ENCODE data around the gene IDH1. TPM values are rescaled to one million over a fixed set of nuclear protein-coding genes. Genes with fewer than 3 reads are reported as not detected.

The IDH1 gene
- total RNA-seq, result 105 and 109 TPM in 2 replicates

DNA sequence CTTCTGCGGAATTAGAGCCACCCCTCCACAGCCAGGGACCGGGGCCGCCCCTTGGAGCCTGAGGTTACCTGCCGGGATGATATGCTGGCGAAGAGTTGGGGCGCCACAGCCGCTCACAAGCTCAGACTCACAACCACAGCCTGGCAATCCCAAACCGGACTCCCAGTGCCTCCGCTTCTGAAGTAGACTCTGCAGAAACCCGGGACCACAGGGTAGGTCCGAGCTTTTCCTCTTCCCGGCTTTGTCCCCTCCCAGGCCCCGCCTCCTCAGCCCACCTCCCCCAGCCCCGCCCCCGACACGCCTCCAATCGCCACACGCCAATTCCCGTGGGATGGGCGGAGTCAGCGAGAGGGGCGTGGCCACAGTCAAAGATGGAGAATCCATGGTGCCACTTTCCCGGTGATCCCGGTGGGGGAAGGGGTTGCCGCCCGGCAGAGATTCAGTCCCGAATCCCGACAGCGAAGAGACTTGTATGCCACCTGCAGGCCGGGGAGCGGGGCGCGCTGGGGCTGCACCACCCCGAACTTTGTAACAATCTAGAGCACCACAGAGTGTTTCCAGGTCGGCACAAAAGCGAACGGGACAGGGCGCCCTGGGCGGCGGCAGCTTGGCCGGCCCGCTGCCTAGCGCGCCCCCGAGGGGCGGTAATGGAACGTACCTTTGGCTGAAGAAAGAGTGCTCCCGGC is at the start of gene IDH1:
IDH1 (minus strand) TSS at position 201 of the 686 bp plus-strand sequence. CDS start 3,520 bp downstream, outside the sequence.

DNA sequence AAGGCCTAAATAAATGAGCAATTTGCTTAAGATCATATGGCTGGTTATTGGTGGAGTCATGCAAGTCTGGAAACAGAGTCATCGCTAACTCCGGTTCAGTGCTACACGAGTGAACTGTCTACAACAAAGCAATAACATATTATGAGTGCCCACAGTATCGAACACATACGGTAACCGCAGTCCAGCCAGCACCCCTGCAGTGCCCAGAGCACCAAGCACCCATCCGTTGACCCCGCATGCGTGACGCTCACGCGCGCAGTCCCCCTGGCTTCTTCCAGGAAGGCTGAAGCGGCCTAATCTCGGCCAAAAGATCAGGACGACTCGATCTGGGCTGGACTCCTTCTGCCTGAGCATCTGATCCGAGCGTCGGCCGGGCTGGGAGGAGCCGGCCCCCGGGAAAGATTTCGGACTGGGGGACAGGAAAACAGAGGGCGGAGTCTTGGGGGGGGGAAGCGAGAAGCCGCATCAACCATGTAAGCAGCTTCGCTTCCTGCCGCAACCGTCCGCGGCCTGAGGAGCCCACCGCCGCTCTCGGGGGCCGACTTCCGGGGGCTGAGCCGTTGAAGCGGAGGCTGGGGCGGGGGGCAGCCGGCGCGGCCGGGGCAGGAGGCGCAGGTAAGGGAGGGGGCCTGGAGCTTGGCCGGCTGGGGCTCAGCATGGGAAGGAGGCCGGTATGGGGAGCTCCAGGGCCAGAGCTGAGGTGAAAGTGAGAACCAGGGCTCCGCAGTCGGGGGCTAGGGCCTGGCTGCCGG is 11.1 kb upstream of the IDH1 start, which contains the start of gene PIKFYVE:
PIKFYVE (plus strand) TSS at position 455 of the 752 bp plus-strand sequence. CDS start 5,265 bp downstream, outside the sequence.

DNA sequence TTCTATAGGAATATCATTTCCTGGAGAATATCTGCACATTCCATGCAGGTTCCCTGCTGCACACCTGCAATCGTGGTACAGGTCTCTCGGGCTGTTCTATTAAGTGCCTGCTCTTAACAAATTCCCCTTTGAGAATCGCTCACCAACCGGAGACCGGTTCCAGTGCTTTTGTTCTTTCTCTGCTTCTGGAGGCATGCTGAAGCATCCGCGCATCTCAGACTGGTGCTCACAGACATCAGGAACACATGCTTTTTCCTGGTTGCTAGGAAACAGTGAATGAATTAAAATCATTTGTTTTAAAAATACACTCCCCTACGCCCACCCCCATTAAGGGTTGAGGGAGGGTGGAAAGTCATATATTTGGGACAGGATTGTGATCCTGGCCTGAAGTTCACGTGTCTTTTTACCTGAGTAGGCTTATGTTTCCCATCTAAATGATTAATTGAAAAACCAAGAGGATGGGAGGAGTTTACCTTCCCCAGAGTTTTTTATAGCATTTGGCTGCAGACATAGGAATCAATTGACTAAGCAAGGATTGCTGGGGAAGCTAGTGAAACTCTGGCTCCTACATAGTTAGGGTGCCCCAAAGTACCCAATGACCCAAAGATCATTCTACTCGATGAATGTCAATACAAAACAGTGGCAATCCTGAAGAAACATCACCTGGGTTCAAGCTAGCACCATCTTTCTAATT is 64.9 kb downstream of the IDH1 start, which contains the start of gene C2orf80:
C2orf80 (minus strand) TSS at position 221 of the 694 bp plus-strand sequence. CDS start 3,044 bp downstream, outside the sequence.

Other genes with a start within 250 kb of the IDH1 start
- 3.3 and 4.2 TPM in 2 replicates for gene PLEKHM3, start 229.5 kb downstream of the IDH1 start, total RNA-seq
- gene CRYGD, start 130.5 kb downstream of the IDH1 start, total RNA-seq, result not detected in 2 replicates
- gene CRYGC, start 125.2 kb downstream of the IDH1 start, total RNA-seq, result not detected in 2 replicates
- not detected in 2 replicates for gene CRYGB, start 108.9 kb downstream of the IDH1 start, total RNA-seq
- not detected in 2 replicates for gene CRYGA, start 91.5 kb downstream of the IDH1 start, total RNA-seq
- gene C2orf80, start 65.0 kb downstream of the IDH1 start, total RNA-seq, result not detected in 2 replicates
- gene PIKFYVE, start 11.2 kb upstream of the IDH1 start, total RNA-seq, result 14.9 and 15.0 TPM in 2 replicates
- gene PTH2R, start 151.7 kb upstream of the IDH1 start, total RNA-seq, result not detected in 2 replicates

All from mammary microvascular endothelial cell (primary cell).